ENCODE data around the gene MRPL17.

- TF ChIP-seq CTCF (conservative IDR thresholded peaks at IDR 0.05; ENCODE audit: low read length) (no peak), EZH2phosphoT487 (IDR thresholded peaks at IDR 0.05; ENCODE audit: borderline replicate concordance, low read depth, low read length) (no peak)
Measured at GRCh38 chr11:6652182-6652581, 31.0 kb downstream of the MRPL17 start.
